ENCODE data around the gene WAS. TPM values are rescaled to one million over a fixed set of nuclear protein-coding genes. Genes with fewer than 3 reads are reported as not detected.

The WAS gene
- total and polyA plus RNA-seq, 2 donors (not counting 1 experiment from before 2014, with no cell fraction given) = 88.7 to 98.0 TPM

GRCh38 chrX:48696909-48697727, 13.5 kb downstream of the WAS start:
- H3K9me3 Mint-ChIP-seq (ENCODE audit: insufficient read depth) = no peaks in the 10 kb centered on the region
- peaks cover 0 to 11% of the 10 kb centered on the region in 2 experiments for H3K36me3 ChIP-seq (replicated peaks in 1 of 2; ENCODE audit: control extremely low read depth in 1 of 2, control insufficient read depth in 1 of 2, extremely low read depth in 1 of 2, insufficient read depth in 2 of 2, low read length in 1 of 2)
- peaks cover 7 to 16% of the 10 kb centered on the region in 2 donors for H3K4me1 ChIP-seq (ENCODE audit: control insufficient read depth in 2 of 2, insufficient read depth in 2 of 2, low read length in 2 of 2)
- intact Hi-C loops (cut with micrococcal nuclease) = loop anchor here (1.0 to 5.0 kb wide), 9 partner anchors 14 to 214 kb away; partner anchors contain the start of genes HDAC6, SLC35A2, TBC1D25 and WAS
- H3K9ac ChIP-seq (ENCODE audit: low read length) = peak overlapping the region; percentile 72
- DNase-seq (no peak), ATAC-seq (ENCODE audit: low read depth) (no peak)
- H3K27me3 Mint-ChIP-seq = no peaks in the 10 kb centered on the region
- under 1% methylated on average over 29 of the region's 56 CpGs for WGBS (ENCODE audit: insufficient coverage)
- no peaks in the 10 kb centered on the region for H3K27me3 ChIP-seq (replicated peaks in 1 of 4; ENCODE audit: control extremely low read depth in 1 of 4, control insufficient read depth in 3 of 4, insufficient read depth in 4 of 4, low read length in 3 of 4)
- peak overlapping the region; percentile 18 to 85 for H3K27ac ChIP-seq (ENCODE audit: low read length in 2 of 2)
- peaks cover 7% of the 10 kb centered on the region for H3K79me2 ChIP-seq (ENCODE audit: control insufficient read depth, insufficient read depth, low read length)
- TF ChIP-seq EZH2 (IDR thresholded peaks at IDR 0.05; ENCODE audit: borderline replicate concordance, insufficient read depth, low read depth, low read length, poor library complexity, severe bottlenecking) = no peak
- TF ChIP-seq CTCF (IDR thresholded peaks at IDR 0.05) = no peak
- H3K4me3 ChIP-seq (ENCODE audit: control extremely low read depth in 1 of 5, extremely low read depth in 1 of 5, insufficient read depth in 1 of 5, low read depth in 2 of 5, low read length in 4 of 5) = peak overlapping the region in 4 of 5 experiments; percentile 38 to 63 (median 59)
- H3K4me1 Mint-ChIP-seq = peaks cover 16% of the 10 kb centered on the region
- CTCF ChIA-PET = interaction anchor here (1.3 to 2.1 kb wide), 2 partner anchors 49 kb away, joined by 3 to 7 read pairs; no protein-coding TSS in a partner anchor
- H3K4me3 Mint-ChIP-seq = peak overlapping the region; percentile 92
- H3K9me3 ChIP-seq (ENCODE audit: control extremely low read depth in 1 of 3, control insufficient read depth in 2 of 3, insufficient read depth in 1 of 3, low read length in 2 of 3) = no peaks in the 10 kb centered on the region
- H3K27ac Mint-ChIP-seq = peak overlapping the region; percentile 26
- POLR2A ChIA-PET = interaction anchor here (0.7 to 1.6 kb wide), 4 partner anchors 14 to 241 kb away, joined by 3 to 7 read pairs (median 4); partner anchors contain the start of gene WAS
- H4K20me1 ChIP-seq (ENCODE audit: control insufficient read depth, insufficient read depth, low read length, poor library complexity, severe bottlenecking) = no peaks in the 10 kb centered on the region
- peak overlapping the region; percentile 79 for H3K4me2 ChIP-seq (replicated peaks; ENCODE audit: low read depth, low read length, poor library complexity, severe bottlenecking)
- H2AFZ ChIP-seq (ENCODE audit: insufficient read depth, low read depth, low read length, poor library complexity, severe bottlenecking) = peak overlapping the region; percentile 81

- H3K27ac Mint-ChIP-seq = no peak overlapping the region
- Histone ChIP-seq H3K9ac (ENCODE audit: low read length) (no peak overlapping the region), H3K27ac (ENCODE audit: low read length in 2 of 2) (no peak overlapping the region), H3K79me2 (ENCODE audit: control insufficient read depth, insufficient read depth, low read length) (peaks cover 7% of the 10 kb centered on the region), H3K4me2 (replicated peaks; ENCODE audit: low read depth, low read length, poor library complexity, severe bottlenecking) (no peak overlapping the region), H3K4me1 (ENCODE audit: control insufficient read depth in 2 of 2, insufficient read depth in 2 of 2, low read length in 2 of 2) (peaks cover 7 to 16% of the 10 kb centered on the region in 2 donors), H2AFZ (ENCODE audit: insufficient read depth, low read depth, low read length, poor library complexity, severe bottlenecking) (no peak overlapping the region), H3K9me3 (ENCODE audit: control extremely low read depth in 1 of 3, control insufficient read depth in 2 of 3, insufficient read depth in 1 of 3, low read length in 2 of 3) (no peaks in the 10 kb centered on the region), H4K20me1 (ENCODE audit: control insufficient read depth, insufficient read depth, low read length, poor library complexity, severe bottlenecking) (no peaks in the 10 kb centered on the region), H3K36me3 (replicated peaks in 1 of 2; ENCODE audit: control extremely low read depth in 1 of 2, control insufficient read depth in 1 of 2, extremely low read depth in 1 of 2, insufficient read depth in 2 of 2, low read length in 1 of 2) (peaks cover 0 to 14% of the 10 kb centered on the region in 2 experiments), H3K4me3 (ENCODE audit: control extremely low read depth in 1 of 5, extremely low read depth in 1 of 5, insufficient read depth in 1 of 5, low read depth in 2 of 5, low read length in 4 of 5) (no peak overlapping the region), H3K27me3 (replicated peaks in 1 of 4; ENCODE audit: control extremely low read depth in 1 of 4, control insufficient read depth in 3 of 4, insufficient read depth in 4 of 4, low read length in 3 of 4) (no peaks in the 10 kb centered on the region)
- no peak overlapping the region for H3K4me3 Mint-ChIP-seq
- no peaks in the 10 kb centered on the region for H3K9me3 Mint-ChIP-seq (ENCODE audit: insufficient read depth)
- peaks cover 16% of the 10 kb centered on the region for H3K4me1 Mint-ChIP-seq
- POLR2A ChIA-PET = no interaction called here
- intact Hi-C loops (cut with micrococcal nuclease) = loop anchor here (5.0 kb wide), 2 partner anchors 101 to 194 kb away; partner anchors contain the start of gene WDR13
- DNase-seq (no peak), ATAC-seq (ENCODE audit: low read depth) (no peak)
- TF ChIP-seq EZH2 (IDR thresholded peaks at IDR 0.05; ENCODE audit: borderline replicate concordance, insufficient read depth, low read depth, low read length, poor library complexity, severe bottlenecking) = no peak
- H3K27me3 Mint-ChIP-seq = no peaks in the 10 kb centered on the region
- CTCF ChIA-PET = interaction anchor here (1.3 kb wide), 1 partner anchor 50 kb away, joined by 3 read pairs; no protein-coding TSS in a partner anchor
- 100% methylated on average over 2 of the region's 5 CpGs for WGBS (ENCODE audit: insufficient coverage)
Measured at GRCh38 chrX:48698306-48698705, 14.7 kb downstream of the WAS start.

Data from B cell (primary cell).